Lung (tissue), 12 donors: Measurements from ENCODE around the gene GFI1. TPM values are rescaled to one million over a fixed set of nuclear protein-coding genes. Genes with fewer than 3 reads are reported as not detected.

Source experiments
- ATAC-seq: fragments of 200-7000 bp; cut with Tn5 transposase; one replicate; pipeline ENCODE4 v1.9.1; 2020; ENCODE audit warnings: moderate number of reproducible peaks; ENCODE audit not compliant: insufficient read depth, low FRiP score
- DNase-seq, 3 donors: peaks; one replicate each; pipeline ENCODE4 v3.0.0-alpha.2; 2013 to 2017
- H3K27ac ChIP-seq, 2 donors: one replicate each; pipeline ENCODE4 v1.5.1; 2013; ENCODE audit warnings: mild to moderate bottlenecking in 2 of 2, moderate library complexity in 2 of 2, control low read depth in 1 of 2, inconsistent platforms in 1 of 2, low read depth in 1 of 2, low read length in 1 of 2
- H3K27me3 ChIP-seq, 3 donors: one replicate each; pipeline ENCODE4 v1.5.1; 2013; ENCODE audit warnings: low read length in 2 of 3; ENCODE audit not compliant: control insufficient read depth in 3 of 3, insufficient read depth in 3 of 3
- H3K36me3 ChIP-seq, 4 donors: one replicate each; pipeline ENCODE4 v1.5.1; 2013; ENCODE audit warnings: low read length in 4 of 4, mild to moderate bottlenecking in 1 of 4, moderate library complexity in 1 of 4; ENCODE audit not compliant: control insufficient read depth in 4 of 4, insufficient read depth in 4 of 4
- H3K4me1 ChIP-seq, 5 donors: one replicate each; pipeline ENCODE4 v1.5.1; 2013; ENCODE audit warnings: low read length in 5 of 5, mild to moderate bottlenecking in 2 of 5, moderate library complexity in 1 of 5; ENCODE audit not compliant: control insufficient read depth in 5 of 5, insufficient read depth in 5 of 5
- H3K4me3 ChIP-seq: one replicate; pipeline ENCODE4 v1.5.1; 2013; ENCODE audit warnings: mild to moderate bottlenecking, control low read depth, moderate library complexity
- H3K9ac ChIP-seq, 2 donors: one replicate each; pipeline ENCODE4 v1.5.1; 2013; ENCODE audit warnings: low read length in 2 of 2, control low read depth in 1 of 2; ENCODE audit not compliant: insufficient read depth in 1 of 2
- H3K9me3 ChIP-seq, 4 donors: one replicate each; pipeline ENCODE4 v1.5.1; 2013; ENCODE audit warnings: low read length in 3 of 4, mild to moderate bottlenecking in 1 of 4, moderate library complexity in 1 of 4; ENCODE audit not compliant: control insufficient read depth in 4 of 4, insufficient read depth in 3 of 4
- WGBS, 2 donors: extraction: QIAGEN DNeasy Blood & Tissue Kit; methylation state at CpG; one replicate each; pipeline ENCODE4 v1.1.7; 2013; 5-methylcytosine and 5-hydroxymethylcytosine counted together
- polyA plus RNA-seq, 2 donors: library from polyadenylated mRNA; stranded (reverse); fragments of 200-250 nt; gene quantifications; one replicate each; pipeline ENCODE4 v1.2.1, GENCODE V29; 2013
- total RNA-seq, 2 donors: library from RNA; depleted of rRNA in 1 of 2; stranded (reverse); fragments of >200 nt in 1 of 2; gene quantifications; one replicate each; pipeline ENCODE4 v1.2.1, GENCODE V29; 2014 to 2021
- TF ChIP-seq, protein P1 (sequence below): IDR thresholded peaks from 2 replicates; pipeline ENCODE4 v1.5.1; 2012; ENCODE audit warnings: mild to moderate bottlenecking; ENCODE audit errors: control extremely low read depth, extremely low read depth
- donor health status: control.
- donor health status: control.
- donor health status: Bipolar disorder and iron deficiency.
- donor health status: healthy.
- donor health status: DM: yes; HTN: yes; CAD: no.

Gene GFI1
- total and polyA plus RNA-seq, 4 donors, result 0.59 to 2.5 (median 1.9) TPM

DNA sequence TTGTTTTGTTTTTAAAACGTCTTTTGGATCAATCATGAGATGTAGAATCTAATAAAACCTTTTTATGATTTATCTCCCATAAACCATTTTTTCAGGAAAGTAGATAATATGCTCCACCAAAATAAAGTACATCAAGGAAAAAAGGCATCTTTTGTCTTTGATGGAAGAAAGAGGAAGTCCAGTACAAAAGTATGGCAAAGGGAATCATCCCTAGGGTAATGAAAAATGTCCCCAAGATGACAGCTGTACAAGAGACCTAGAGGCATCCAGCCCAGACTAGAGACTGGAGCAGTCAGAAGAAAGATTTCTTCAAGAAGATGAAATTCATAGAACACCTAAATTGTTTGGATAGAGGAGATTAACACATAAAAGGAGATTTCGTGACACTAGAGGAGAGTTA lies 32.3 kb upstream of the GFI1 start:
- 81 to 89% methylated on average over 2 of the region's 2 CpGs for WGBS, 2 donors
- H3K4me1 ChIP-seq, result no peaks in the 10 kb centered on the region
- H3K9ac ChIP-seq, result no peak overlapping the region
- peaks cover 0 to 3% (median 0%) of the 10 kb centered on the region in 4 donors for H3K36me3 ChIP-seq
- TF ChIP-seq, protein P1, sequence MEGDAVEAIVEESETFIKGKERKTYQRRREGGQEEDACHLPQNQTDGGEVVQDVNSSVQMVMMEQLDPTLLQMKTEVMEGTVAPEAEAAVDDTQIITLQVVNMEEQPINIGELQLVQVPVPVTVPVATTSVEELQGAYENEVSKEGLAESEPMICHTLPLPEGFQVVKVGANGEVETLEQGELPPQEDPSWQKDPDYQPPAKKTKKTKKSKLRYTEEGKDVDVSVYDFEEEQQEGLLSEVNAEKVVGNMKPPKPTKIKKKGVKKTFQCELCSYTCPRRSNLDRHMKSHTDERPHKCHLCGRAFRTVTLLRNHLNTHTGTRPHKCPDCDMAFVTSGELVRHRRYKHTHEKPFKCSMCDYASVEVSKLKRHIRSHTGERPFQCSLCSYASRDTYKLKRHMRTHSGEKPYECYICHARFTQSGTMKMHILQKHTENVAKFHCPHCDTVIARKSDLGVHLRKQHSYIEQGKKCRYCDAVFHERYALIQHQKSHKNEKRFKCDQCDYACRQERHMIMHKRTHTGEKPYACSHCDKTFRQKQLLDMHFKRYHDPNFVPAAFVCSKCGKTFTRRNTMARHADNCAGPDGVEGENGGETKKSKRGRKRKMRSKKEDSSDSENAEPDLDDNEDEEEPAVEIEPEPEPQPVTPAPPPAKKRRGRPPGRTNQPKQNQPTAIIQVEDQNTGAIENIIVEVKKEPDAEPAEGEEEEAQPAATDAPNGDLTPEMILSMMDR, result no peak
- ATAC-seq, result no peak
- no peaks in the 10 kb centered on the region for H3K27me3 ChIP-seq
- DNase-seq, result no peak
- H3K4me3 ChIP-seq, result no peak overlapping the region
- no peaks in the 10 kb centered on the region for H3K9me3 ChIP-seq
- no peak overlapping the region for H3K27ac ChIP-seq

DNA sequence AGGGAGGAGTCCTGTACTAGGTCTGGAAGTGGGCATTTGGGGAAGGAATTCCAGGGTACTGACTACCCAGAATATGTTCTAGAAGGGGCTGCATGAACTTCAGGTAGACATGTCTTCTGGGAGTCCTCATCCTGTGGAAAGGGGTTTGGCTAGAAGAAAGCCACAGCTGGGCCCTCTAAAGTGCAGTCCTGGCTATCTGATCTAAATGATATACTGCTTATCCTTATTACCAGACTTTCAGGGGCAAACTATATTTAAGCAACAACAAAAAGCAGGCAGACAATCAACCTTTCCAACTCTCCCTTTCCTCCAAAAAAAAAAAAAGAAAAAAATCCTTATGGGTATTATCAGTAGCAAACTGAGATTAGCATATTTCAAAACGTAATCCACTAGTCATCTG lies 29.8 kb upstream of the GFI1 start:
- no peaks in the 10 kb centered on the region for H3K27me3 ChIP-seq
- ATAC-seq (no peak), DNase-seq (no peak)
- H3K36me3 ChIP-seq, result peaks cover 0 to 3% (median 0%) of the 10 kb centered on the region in 4 donors
- no peaks in the 10 kb centered on the region for H3K4me1 ChIP-seq
- H3K4me3 ChIP-seq, result no peak overlapping the region
- no peak overlapping the region for H3K9ac ChIP-seq
- TF ChIP-seq, protein P1, result no peak
- H3K9me3 ChIP-seq, result no peaks in the 10 kb centered on the region
- H3K27ac ChIP-seq, result no peak overlapping the region
- WGBS, 2 donors, result 80 to 91% methylated on average over 1 of the region's 1 CpG

DNA sequence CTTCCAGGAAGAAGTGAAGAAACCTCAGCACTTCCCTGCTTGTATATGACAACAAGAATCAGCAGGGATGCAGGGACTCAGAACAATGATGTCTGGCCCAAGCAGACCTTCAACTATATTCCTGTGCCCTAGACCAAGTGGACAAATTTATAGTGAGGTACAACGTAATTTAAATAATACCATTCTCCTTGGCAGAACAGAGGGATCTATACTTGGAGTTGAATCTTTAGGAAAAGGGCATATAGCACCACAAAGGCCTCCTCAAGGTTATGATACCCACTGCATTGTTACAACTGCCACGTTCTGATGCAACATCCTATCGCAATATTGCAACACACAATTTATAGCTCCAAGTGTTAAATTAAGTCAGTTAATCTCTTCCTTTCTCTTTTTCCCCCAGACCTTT lies 29.1 kb upstream of the GFI1 start:
- peaks cover 0 to 3% (median 0%) of the 10 kb centered on the region in 4 donors for H3K36me3 ChIP-seq
- no peaks in the 10 kb centered on the region for H3K9me3 ChIP-seq
- 52 to 78% methylated on average over 3 of the region's 3 CpGs for WGBS, 2 donors
- TF ChIP-seq, protein P1, result no peak
- H3K4me3 ChIP-seq, result no peak overlapping the region
- ATAC-seq (no peak), DNase-seq (no peak)
- H3K27me3 ChIP-seq, result no peaks in the 10 kb centered on the region
- no peak overlapping the region for H3K27ac ChIP-seq
- H3K4me1 ChIP-seq, result no peaks in the 10 kb centered on the region
- H3K9ac ChIP-seq, result no peak overlapping the region

DNA sequence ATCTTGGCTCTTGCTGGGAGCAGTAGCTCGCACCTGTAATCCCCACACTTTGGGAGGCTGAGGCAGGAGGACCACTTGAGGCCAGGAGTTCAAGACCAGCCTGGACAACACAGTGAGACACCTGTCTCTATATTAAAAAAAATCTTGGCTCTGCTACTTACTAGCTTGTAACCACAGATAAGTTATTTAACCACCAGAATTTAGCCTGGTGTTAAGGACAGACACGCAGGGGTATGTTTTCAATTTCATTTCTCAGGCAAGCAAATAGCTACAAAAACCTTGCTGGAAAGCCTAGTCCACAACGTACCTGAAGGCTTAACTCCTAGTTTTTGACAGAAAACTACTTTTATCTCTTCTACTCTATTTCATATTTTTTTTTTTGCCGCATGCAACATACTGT lies 24.8 kb upstream of the GFI1 start:
- Histone ChIP-seq H3K4me3 (no peak overlapping the region), H3K36me3 (peaks cover 0 to 2% (median 0%) of the 10 kb centered on the region in 4 donors), H3K4me1 (no peaks in the 10 kb centered on the region), H3K9ac (no peak overlapping the region), H3K27ac (no peak overlapping the region), H3K27me3 (no peaks in the 10 kb centered on the region), H3K9me3 (no peaks in the 10 kb centered on the region)
- 94 to 95% methylated on average over 4 of the region's 4 CpGs for WGBS, 2 donors
- DNase-seq, result no peak
- ATAC-seq, result no peak
- TF ChIP-seq, protein P1, result no peak
